GM12878 (cell line): ENCODE measurements around the gene AGPAT4. TPM values are rescaled to one million over a fixed set of nuclear protein-coding genes. Genes with fewer than 3 reads are reported as not detected.

Experiments
- ATAC-seq: fragments of 200-7000 bp; cut with Tn5 transposase; 3 replicates; pipeline ENCODE4 v1.9.1; 2020; ENCODE audit warnings: mild to moderate bottlenecking, moderate library complexity
- BruUV-seq: library from RNA; stranded (reverse); fragments of 400-500 nt; replicated peaks from 2 replicates; lab custom pipeline; 2021; lab: Mats Ljungman, UMichigan
- CTCF ChIA-PET: fragments of 300-600 bp; sonication (Branson Sonifier 250); formaldehyde crosslinking; extraction: SDS; loops from one replicate; lab custom pipeline; 2021; ENCODE audit warnings: inconsistent platforms; lab: Yijun Ruan, JAX
- POLR2A ChIA-PET: fragments of 350-600 bp; formaldehyde crosslinking; extraction: SDS; loops from one replicate; lab custom pipeline; 2021; ENCODE audit warnings: inconsistent platforms; lab: Charles Lee
- RAD21 ChIA-PET: fragments of 300-600 bp; sonication (Branson Sonifier 250); formaldehyde crosslinking; loops from one replicate; lab custom pipeline; 2023; ENCODE audit warnings: antibody characterized with exemption; ENCODE audit not compliant: unreplicated experiment; lab: Charles Lee
- SMC1A ChIA-PET: fragments of 300-600 bp; sonication (Branson Sonifier 250); formaldehyde crosslinking; loops from one replicate; lab custom pipeline; 2023; ENCODE audit not compliant: unreplicated experiment, uncharacterized antibody; lab: Charles Lee
- DNase-seq: peaks from one replicate; pipeline ENCODE4 v3.0.0-alpha.2; 2011; ENCODE audit warnings: low read depth, low spot score
- FAIRE-seq: peaks from 3 replicates; lab custom pipeline; 2011; peaks lifted over from hg19 to GRCh38; lab: Jason Lieb, UNC
- H2AFZ ChIP-seq: 2 replicates; pipeline ENCODE4 v1.6.0; 2011; ENCODE audit warnings: low read depth, low read length, control low read depth; ENCODE audit not compliant: control insufficient read depth
- H3K27ac ChIP-seq: 2 replicates; pipeline ENCODE4 v1.5.1; 2011; ENCODE audit warnings: control low read depth; ENCODE audit not compliant: control insufficient read depth, insufficient read depth
- H3K27me3 ChIP-seq, 2 experiments: replicated peaks in 1 of 2; 2 replicates each; pipeline versions ENCODE4 v1.6.0 to v1.6.1; 2011; ENCODE audit warnings: low read length in 1 of 2; ENCODE audit not compliant: control insufficient read depth in 2 of 2, insufficient read depth in 2 of 2
- H3K36me3 ChIP-seq, 2 experiments: 2 replicates each; pipeline ENCODE4 v1.5.1; 2011; ENCODE audit warnings: low read length in 1 of 2; ENCODE audit not compliant: control insufficient read depth in 2 of 2, insufficient read depth in 2 of 2
- H3K4me1 ChIP-seq: 2 replicates; pipeline ENCODE4 v1.6.1; 2011; ENCODE audit warnings: mild to moderate bottlenecking, low read length, moderate library complexity, mixed read lengths; ENCODE audit not compliant: control insufficient read depth, insufficient read depth
- H3K4me2 ChIP-seq: 2 replicates; pipeline ENCODE4 v1.6.0; 2011; ENCODE audit warnings: control low read depth; ENCODE audit not compliant: control insufficient read depth, insufficient read depth
- H3K4me3 ChIP-seq: fragments of 200-600 bp; sonication (generic); 2 replicates; pipeline ENCODE4 v1.5.1; 2016
- H3K79me2 ChIP-seq: 2 replicates; pipeline ENCODE4 v1.6.0; 2011; ENCODE audit warnings: low read length; ENCODE audit not compliant: control insufficient read depth, insufficient read depth
- H3K9ac ChIP-seq: 2 replicates; pipeline ENCODE4 v1.8.0; 2011; ENCODE audit warnings: low read length, control low read depth, mixed read lengths; ENCODE audit not compliant: control insufficient read depth, insufficient read depth
- H3K9me3 ChIP-seq: replicated peaks from 3 replicates; pipeline ENCODE4 v1.5.1; 2011; ENCODE audit warnings: mild to moderate bottlenecking, low read length; ENCODE audit not compliant: control insufficient read depth, insufficient read depth
- H4K20me1 ChIP-seq: 2 replicates; pipeline ENCODE4 v1.6.0; 2011; ENCODE audit not compliant: control insufficient read depth, insufficient read depth
- DPF2 ChIP-seq: fragments of 450-650 bp; IDR thresholded peaks from 2 replicates; pipeline ENCODE4 v1.6.1; 2017; ENCODE audit warnings: mild to moderate bottlenecking
- E2F8 ChIP-seq: fragments of 450-650 bp; IDR thresholded peaks from 2 replicates; pipeline ENCODE4 v1.6.1; 2018; ENCODE audit warnings: mild to moderate bottlenecking, low read depth, moderate library complexity; ENCODE audit not compliant: partially characterized antibody
- HCFC1 ChIP-seq: fragments of 150-350 bp; IDR thresholded peaks from 2 replicates; pipeline ENCODE4 v1.6.1; 2014; ENCODE audit warnings: low read length
- MLLT1 ChIP-seq: fragments of 450-650 bp; IDR thresholded peaks from 2 replicates; pipeline ENCODE4 v1.6.1; 2016; ENCODE audit warnings: mild to moderate bottlenecking
- POLR2A ChIP-seq: IDR thresholded peaks from 2 replicates; pipeline ENCODE4 v1.6.1; 2011; ENCODE audit warnings: low read depth, mild to moderate bottlenecking, low read length
- SMARCA5 ChIP-seq: fragments of 450-650 bp; IDR thresholded peaks from 2 replicates; pipeline ENCODE4 v1.6.1; 2017; ENCODE audit warnings: mild to moderate bottlenecking
- WGBS: methylation state at CpG from one replicate; pipeline ENCODE4 v1.1.6; 2016; ENCODE audit warnings: low lambda C conversion rate; ENCODE audit not compliant: insufficient replicate concordance, insufficient coverage; ENCODE audit errors: missing lambda C conversion rate; 5-methylcytosine and 5-hydroxymethylcytosine counted together
- in situ Hi-C: fragments of 300-500 bp; cut with MboI; formaldehyde crosslinking; loops from 9 replicates; pipeline ENCODE4 v1.14.3; 2018; ENCODE audit warnings: mixed read lengths
- intact Hi-C: fragments of 100-400 bp; cut with micrococcal nuclease; formaldehyde crosslinking; loops from one replicate; pipeline ENCODE4 v1.14.2; 2022; ENCODE audit not compliant: unreplicated experiment
- polyA plus RNA-seq, 11 experiments: library from polyadenylated mRNA; depleted of rRNA in 4 of 11; unstranded in 6 of 11; stranded (reverse) in 5 of 11; fragments of >200 nt; fragmentation: Nextera tagmentation in 4 of 11; fragmentation: Illumina TruSeq in 1 of 11; extraction: Ambion mirVana in 4 of 11; extraction: Trizol in 1 of 11; gene quantifications; 1 replicate in 1 of 11; 2 replicates in 10 of 11; pipeline versions ENCODE4 v1.2.1 to v1.2.3, GENCODE V29; 2011 to 2016; ENCODE audit warnings: inconsistent platforms in 2 of 11, missing spikeins in 2 of 11, low read depth in 1 of 11
- total RNA-seq, 4 experiments: library from RNA; depleted of rRNA in 3 of 4; stranded (reverse); fragments of >200 nt in 3 of 4; fragmentation: Illumina TruSeq in 1 of 4; extraction: Trizol in 1 of 4; gene quantifications; 2 replicates each; pipeline versions ENCODE4 v1.2.1 to v1.2.3, GENCODE V29; 2013 to 2021

Gene AGPAT4
- total and polyA plus RNA-seq, 10 of the 15 experiments (the other 5 are each of a cell fraction or from before 2014, with no cell fraction given), result 0.34 to 2.2 (median 1.3) TPM

DNA sequence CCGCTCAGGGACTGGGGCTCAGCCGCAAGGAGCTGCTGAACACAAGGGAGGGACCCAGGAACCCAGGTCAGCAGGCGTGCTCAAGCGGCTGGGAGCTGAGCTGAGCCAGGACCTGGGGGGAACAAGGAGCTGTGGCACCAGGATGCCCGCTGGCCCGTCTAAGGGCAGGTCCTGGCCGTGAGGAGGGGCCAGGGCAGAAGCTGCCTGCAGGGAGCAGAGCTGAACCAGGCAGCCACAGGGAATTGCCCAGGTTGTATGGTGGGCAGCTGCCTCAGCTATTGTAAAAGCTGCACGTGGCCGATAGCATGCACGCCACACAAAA is 133.3 kb downstream of the AGPAT4 start:
- ATAC-seq (no peak), FAIRE-seq (no peak), DNase-seq (no peak)
- Histone ChIP-seq H2AFZ (no peak overlapping the region), H3K27ac (no peak overlapping the region), H3K4me1 (peaks cover 12% of the 10 kb centered on the region), H3K36me3 (no peaks in the 10 kb centered on the region), H3K9ac (no peak overlapping the region), H3K4me2 (no peak overlapping the region), H3K27me3 (no peaks in the 10 kb centered on the region), H3K4me3 (no peak overlapping the region), H4K20me1 (no peaks in the 10 kb centered on the region), H3K9me3 (no peaks in the 10 kb centered on the region)
- ChIA-PET CTCF (no interaction called here), POLR2A (no interaction called here), RAD21 (interaction anchor here (0.9 to 1.0 kb wide), 2 partner anchors 114 to 151 kb away, joined by 3 to 4 read pairs; no protein-coding TSS in a partner anchor), SMC1A (interaction anchor here (0.6 kb wide), 1 partner anchor 1106 kb away, joined by 3 read pairs; no protein-coding TSS in a partner anchor)
- intact Hi-C loops (no loop called here), in situ Hi-C loops (loop anchor here (25.0 kb wide), 1 partner anchor 222 kb away; no protein-coding TSS in a partner anchor)
- WGBS, result 69% methylated on average over 10 of the region's 10 CpGs
- TF ChIP-seq POLR2A (peak; percentile 33; the same call in 1 of the 2 replicates), SMARCA5 (no peak), HCFC1 (no peak), DPF2 (no peak), MLLT1 (no peak), E2F8 (no peak)
- TF ChIP-seq, all 136 proteins: peak for 1
- H3K79me2 ChIP-seq, result no peaks in the 10 kb centered on the region
- no TSS peak for BruUV-seq
